GM12864 (cell line): ENCODE measurements around the gene DYNC1I1.

Experiments
- DNase-seq: peaks from one replicate; pipeline ENCODE4 v3.0.0-alpha.2; 2011; ENCODE audit warnings: low read depth
- H3K4me3 ChIP-seq: 2 replicates; pipeline ENCODE4 v1.5.1; 2011; ENCODE audit warnings: mild to moderate bottlenecking, low read depth, low read length, control low read depth
- TF ChIP-seq, protein P1 (sequence below): IDR thresholded peaks from 2 replicates; pipeline ENCODE4 v1.5.1; 2011; ENCODE audit warnings: low read depth, mild to moderate bottlenecking, moderate library complexity, low read length, control low read depth, inconsistent platforms; ENCODE audit errors: missing control alignments

DYNC1I1 gene

GRCh38 chr7:95871075-95871848 is 98.9 kb downstream of the DYNC1I1 start:
- H3K4me3 ChIP-seq = no peak overlapping the region
- peak; percentile 26 for DNase-seq
- TF ChIP-seq, protein P1, sequence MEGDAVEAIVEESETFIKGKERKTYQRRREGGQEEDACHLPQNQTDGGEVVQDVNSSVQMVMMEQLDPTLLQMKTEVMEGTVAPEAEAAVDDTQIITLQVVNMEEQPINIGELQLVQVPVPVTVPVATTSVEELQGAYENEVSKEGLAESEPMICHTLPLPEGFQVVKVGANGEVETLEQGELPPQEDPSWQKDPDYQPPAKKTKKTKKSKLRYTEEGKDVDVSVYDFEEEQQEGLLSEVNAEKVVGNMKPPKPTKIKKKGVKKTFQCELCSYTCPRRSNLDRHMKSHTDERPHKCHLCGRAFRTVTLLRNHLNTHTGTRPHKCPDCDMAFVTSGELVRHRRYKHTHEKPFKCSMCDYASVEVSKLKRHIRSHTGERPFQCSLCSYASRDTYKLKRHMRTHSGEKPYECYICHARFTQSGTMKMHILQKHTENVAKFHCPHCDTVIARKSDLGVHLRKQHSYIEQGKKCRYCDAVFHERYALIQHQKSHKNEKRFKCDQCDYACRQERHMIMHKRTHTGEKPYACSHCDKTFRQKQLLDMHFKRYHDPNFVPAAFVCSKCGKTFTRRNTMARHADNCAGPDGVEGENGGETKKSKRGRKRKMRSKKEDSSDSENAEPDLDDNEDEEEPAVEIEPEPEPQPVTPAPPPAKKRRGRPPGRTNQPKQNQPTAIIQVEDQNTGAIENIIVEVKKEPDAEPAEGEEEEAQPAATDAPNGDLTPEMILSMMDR = peak; percentile 65

DNA sequence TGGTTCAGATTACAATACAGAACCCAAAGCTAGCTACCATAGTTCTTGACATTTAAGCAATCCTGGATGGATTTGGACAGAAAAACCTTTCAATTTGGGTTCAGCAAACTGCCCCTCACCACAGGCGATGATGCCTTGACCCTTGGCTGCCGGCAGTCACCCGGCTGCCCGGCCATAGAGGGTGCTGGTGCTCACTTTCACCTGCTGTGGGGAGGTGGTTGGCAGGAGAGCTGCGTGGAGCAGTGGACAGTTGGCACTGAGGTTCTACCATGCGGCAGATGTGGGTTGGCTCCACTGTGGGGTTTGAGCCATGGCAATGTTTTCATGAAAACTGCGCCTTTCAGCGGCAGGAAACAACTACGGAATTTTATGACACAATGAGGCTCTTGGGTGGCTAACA is 99.5 kb downstream of the DYNC1I1 start:
- no peak for DNase-seq
- TF ChIP-seq, protein P1 = no peak
- no peak overlapping the region for H3K4me3 ChIP-seq

GRCh38 chr7:95874129-95874528 is 101.8 kb downstream of the DYNC1I1 start:
- H3K4me3 ChIP-seq = no peak overlapping the region
- TF ChIP-seq, protein P1 = no peak
- no peak for DNase-seq

GRCh38 chr7:95874541-95875265 is 102.3 kb downstream of the DYNC1I1 start:
- DNase-seq = no peak
- no peak overlapping the region for H3K4me3 ChIP-seq
- TF ChIP-seq, protein P1 = no peak

DNA sequence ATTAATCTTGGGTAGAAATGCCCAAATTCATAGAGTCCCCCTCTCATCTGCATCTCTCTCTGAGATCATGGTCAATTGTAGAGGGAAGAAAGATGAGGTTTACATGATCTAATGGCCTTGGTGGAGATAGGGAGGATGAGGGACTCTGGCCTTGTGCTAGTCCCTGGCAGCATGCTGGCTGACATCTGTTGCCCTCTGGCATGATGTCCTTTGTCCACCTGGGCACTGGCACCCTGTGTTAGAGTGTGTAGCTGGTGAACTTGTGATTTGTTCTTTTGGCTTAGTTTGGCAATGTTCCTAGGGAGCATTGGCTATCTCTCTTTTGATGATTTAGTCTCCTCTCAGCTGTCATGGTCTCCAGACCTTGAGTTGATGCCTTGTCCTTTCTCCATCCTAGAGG is 103.2 kb downstream of the DYNC1I1 start:
- no peak for DNase-seq
- no peak overlapping the region for H3K4me3 ChIP-seq
- TF ChIP-seq, protein P1 = no peak

DNA sequence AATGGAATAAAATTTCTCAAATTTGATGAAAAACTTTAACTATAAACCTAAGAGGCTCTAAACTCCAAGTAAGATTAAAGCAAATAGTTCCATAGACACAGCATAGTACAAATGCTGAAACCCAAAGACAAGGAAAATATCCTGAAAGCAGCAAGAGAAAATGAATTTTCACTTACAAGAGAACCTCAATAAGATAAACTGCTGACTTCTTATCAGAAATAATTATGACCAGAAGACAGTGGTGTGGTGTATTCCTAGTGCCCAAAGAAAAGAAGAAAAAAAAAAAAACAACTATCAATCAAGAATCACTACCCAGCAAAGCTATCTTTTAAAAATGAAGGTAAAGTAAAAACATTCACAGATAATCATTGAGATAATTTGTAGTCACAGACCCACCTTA is 106.3 kb downstream of the DYNC1I1 start:
- DNase-seq = no peak
- H3K4me3 ChIP-seq = no peak overlapping the region
- TF ChIP-seq, protein P1 = no peak
